Panc1 (cell line): Measurements from ENCODE around the gene LHFPL2. TPM values are rescaled to one million over a fixed set of nuclear protein-coding genes. Genes with fewer than 3 reads are reported as not detected.

ENCODE experiments used
- ATAC-seq: fragments of 200-7000 bp; cut with Tn5 transposase; 2 replicates; pipeline ENCODE4 v1.9.1; 2020; ENCODE audit warnings: mild to moderate bottlenecking, moderate library complexity
- BruUV-seq: library from RNA; stranded (reverse); fragments of 400-500 nt; replicated peaks from 2 replicates; lab custom pipeline; 2021; lab: Mats Ljungman, UMichigan
- CTCF ChIA-PET: fragments of 300-600 bp; sonication (Branson Sonifier 250); formaldehyde crosslinking; loops from one replicate; lab custom pipeline; 2022; ENCODE audit warnings: antibody characterized with exemption; lab: Charles Lee
- POLR2A ChIA-PET: fragments of 300-600 bp; sonication (Branson Sonifier 250); formaldehyde crosslinking; loops from one replicate; lab custom pipeline; 2022; ENCODE audit warnings: antibody characterized with exemption; lab: Charles Lee
- DNase-seq: peaks from one replicate; pipeline ENCODE4 v3.0.0-alpha.2; 2010; ENCODE audit warnings: low read depth, low spot score
- H3K27ac ChIP-seq: 2 replicates; pipeline ENCODE4 v1.5.1; 2011; ENCODE audit warnings: mild to moderate bottlenecking, low read length, inconsistent platforms
- H3K27me3 ChIP-seq: fragments of 200-500 bp; sonication (Bioruptor generic); 2 replicates; pipeline ENCODE4 v1.6.0; 2014; ENCODE audit warnings: low read length, inconsistent platforms; ENCODE audit not compliant: control insufficient read depth, insufficient read depth
- H3K36me3 ChIP-seq: fragments of 200-500 bp; sonication (Bioruptor generic); 2 replicates; pipeline ENCODE4 v1.5.1; 2014; ENCODE audit warnings: inconsistent platforms, mild to moderate bottlenecking, low read length, moderate library complexity; ENCODE audit not compliant: control insufficient read depth, insufficient read depth
- H3K4me1 ChIP-seq: 2 replicates; pipeline ENCODE4 v1.5.1; 2011; ENCODE audit warnings: inconsistent platforms, mild to moderate bottlenecking, low read length, moderate library complexity; ENCODE audit not compliant: control insufficient read depth, insufficient read depth
- H3K4me3 ChIP-seq, 2 experiments: 2 replicates each; pipeline ENCODE4 v1.5.1; 2011 to 2012; ENCODE audit warnings: low read depth in 2 of 2, low read length in 2 of 2, mild to moderate bottlenecking in 2 of 2, inconsistent platforms in 1 of 2, moderate library complexity in 1 of 2
- H3K9me3 ChIP-seq: fragments of 200-500 bp; sonication (Bioruptor generic); 2 replicates; pipeline ENCODE4 v1.5.1; 2014; ENCODE audit warnings: low read depth, mild to moderate bottlenecking, inconsistent platforms, low read length, moderate library complexity; ENCODE audit not compliant: control insufficient read depth, insufficient read depth
- POLR2AphosphoS5 ChIP-seq: IDR thresholded peaks from 2 replicates; pipeline ENCODE4 v1.6.1; 2012; ENCODE audit warnings: mild to moderate bottlenecking, low read depth, low read length, moderate library complexity
- SIN3A ChIP-seq: IDR thresholded peaks from 2 replicates; pipeline ENCODE4 v1.6.1; 2012; ENCODE audit warnings: low read depth, mild to moderate bottlenecking, low read length, moderate library complexity, borderline replicate concordance; ENCODE audit not compliant: insufficient read depth
- TCF7L2 ChIP-seq: IDR thresholded peaks from 2 replicates; pipeline ENCODE4 v1.6.1; 2011; ENCODE audit warnings: mild to moderate bottlenecking, low read depth, low read length, inconsistent platforms
- in situ Hi-C: cut with HindIII; loops from 2 replicates; pipeline ENCODE4 v1.10.0; 2016; ENCODE audit warnings: low sequenced_read_pairs, low pct_unique_long_range_greater_than_20kb
- intact Hi-C: fragments of 100-400 bp; cut with micrococcal nuclease; formaldehyde crosslinking; loops from one replicate; pipeline ENCODE4 v1.10.0; 2022; ENCODE audit not compliant: unreplicated experiment
- total RNA-seq: library from RNA; stranded (reverse); gene quantifications from one replicate; pipeline ENCODE4 v1.2.1, GENCODE V29; 2021; ENCODE audit not compliant: unreplicated experiment
- TF ChIP-seq, protein P1 (sequence below), 2 experiments: IDR thresholded peaks; 2 replicates each; pipeline ENCODE4 v1.6.1; 2011 to 2012; ENCODE audit warnings: low read depth in 2 of 2, control low read depth in 1 of 2, low read length in 1 of 2, mild to moderate bottlenecking in 1 of 2, moderate library complexity in 1 of 2; ENCODE audit not compliant: insufficient read depth in 1 of 2
- TF ChIP-seq, protein P2 (sequence below): fragments of 450-650 bp; IDR thresholded peaks from 2 replicates; pipeline ENCODE4 v1.5.1; 2017; ENCODE audit warnings: mild to moderate bottlenecking

The LHFPL2 gene
- total RNA-seq, 1 experiment from 2014 or later: 25.8 TPM

DNA sequence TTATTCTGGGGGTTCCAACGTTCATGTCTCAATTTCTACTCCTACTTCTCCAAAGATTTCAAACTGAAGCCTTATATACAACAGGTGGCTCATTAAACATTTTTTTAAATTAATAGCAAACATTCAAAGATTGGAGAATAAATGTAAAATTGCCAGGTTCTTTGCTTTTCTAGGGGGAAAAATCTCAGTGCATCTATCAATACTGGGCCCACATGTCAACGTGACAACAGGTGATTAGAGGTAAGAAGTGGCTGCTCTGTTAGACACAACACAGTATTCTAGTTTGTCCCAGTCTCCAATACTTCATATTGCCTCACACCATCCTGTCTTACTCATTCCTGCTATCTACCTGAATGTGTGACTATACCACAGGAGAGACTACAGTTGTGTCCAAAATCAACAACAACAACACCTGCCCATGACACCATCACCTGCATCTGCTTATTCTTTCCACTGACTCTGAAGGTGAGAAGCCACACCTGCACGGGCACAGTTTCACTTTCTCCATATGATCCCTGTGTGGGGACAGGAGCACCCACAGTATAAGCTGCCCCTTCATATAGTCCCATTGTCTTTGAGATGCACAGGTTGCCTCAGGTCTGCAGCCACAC is 110.2 kb downstream of the LHFPL2 start:
- in situ Hi-C loops (no loop called here), intact Hi-C loops (loop anchor here (10.0 kb wide), 2 partner anchors 96 to 346 kb away; no protein-coding TSS in a partner anchor)
- Histone ChIP-seq H3K4me1 (no peaks in the 10 kb centered on the region), H3K4me3 (no peak overlapping the region), H3K36me3 (no peaks in the 10 kb centered on the region), H3K27me3 (no peaks in the 10 kb centered on the region), H3K9me3 (no peaks in the 10 kb centered on the region), H3K27ac (no peak overlapping the region)
- DNase-seq (no peak), ATAC-seq (no peak)
- ChIA-PET CTCF (no interaction called here), POLR2A (no interaction called here)
- no TSS peak for BruUV-seq
- TF ChIP-seq SIN3A (no peak), TCF7L2 (no peak), POLR2AphosphoS5 (no peak)
- TF ChIP-seq, protein P1, sequence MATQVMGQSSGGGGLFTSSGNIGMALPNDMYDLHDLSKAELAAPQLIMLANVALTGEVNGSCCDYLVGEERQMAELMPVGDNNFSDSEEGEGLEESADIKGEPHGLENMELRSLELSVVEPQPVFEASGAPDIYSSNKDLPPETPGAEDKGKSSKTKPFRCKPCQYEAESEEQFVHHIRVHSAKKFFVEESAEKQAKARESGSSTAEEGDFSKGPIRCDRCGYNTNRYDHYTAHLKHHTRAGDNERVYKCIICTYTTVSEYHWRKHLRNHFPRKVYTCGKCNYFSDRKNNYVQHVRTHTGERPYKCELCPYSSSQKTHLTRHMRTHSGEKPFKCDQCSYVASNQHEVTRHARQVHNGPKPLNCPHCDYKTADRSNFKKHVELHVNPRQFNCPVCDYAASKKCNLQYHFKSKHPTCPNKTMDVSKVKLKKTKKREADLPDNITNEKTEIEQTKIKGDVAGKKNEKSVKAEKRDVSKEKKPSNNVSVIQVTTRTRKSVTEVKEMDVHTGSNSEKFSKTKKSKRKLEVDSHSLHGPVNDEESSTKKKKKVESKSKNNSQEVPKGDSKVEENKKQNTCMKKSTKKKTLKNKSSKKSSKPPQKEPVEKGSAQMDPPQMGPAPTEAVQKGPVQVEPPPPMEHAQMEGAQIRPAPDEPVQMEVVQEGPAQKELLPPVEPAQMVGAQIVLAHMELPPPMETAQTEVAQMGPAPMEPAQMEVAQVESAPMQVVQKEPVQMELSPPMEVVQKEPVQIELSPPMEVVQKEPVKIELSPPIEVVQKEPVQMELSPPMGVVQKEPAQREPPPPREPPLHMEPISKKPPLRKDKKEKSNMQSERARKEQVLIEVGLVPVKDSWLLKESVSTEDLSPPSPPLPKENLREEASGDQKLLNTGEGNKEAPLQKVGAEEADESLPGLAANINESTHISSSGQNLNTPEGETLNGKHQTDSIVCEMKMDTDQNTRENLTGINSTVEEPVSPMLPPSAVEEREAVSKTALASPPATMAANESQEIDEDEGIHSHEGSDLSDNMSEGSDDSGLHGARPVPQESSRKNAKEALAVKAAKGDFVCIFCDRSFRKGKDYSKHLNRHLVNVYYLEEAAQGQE (IDR thresholded peaks at IDR 0.05; ENCODE audit: insufficient read depth in 1 of 2, low read depth in 2 of 2, low read length in 1 of 2): no peak
- TF ChIP-seq, protein P2, sequence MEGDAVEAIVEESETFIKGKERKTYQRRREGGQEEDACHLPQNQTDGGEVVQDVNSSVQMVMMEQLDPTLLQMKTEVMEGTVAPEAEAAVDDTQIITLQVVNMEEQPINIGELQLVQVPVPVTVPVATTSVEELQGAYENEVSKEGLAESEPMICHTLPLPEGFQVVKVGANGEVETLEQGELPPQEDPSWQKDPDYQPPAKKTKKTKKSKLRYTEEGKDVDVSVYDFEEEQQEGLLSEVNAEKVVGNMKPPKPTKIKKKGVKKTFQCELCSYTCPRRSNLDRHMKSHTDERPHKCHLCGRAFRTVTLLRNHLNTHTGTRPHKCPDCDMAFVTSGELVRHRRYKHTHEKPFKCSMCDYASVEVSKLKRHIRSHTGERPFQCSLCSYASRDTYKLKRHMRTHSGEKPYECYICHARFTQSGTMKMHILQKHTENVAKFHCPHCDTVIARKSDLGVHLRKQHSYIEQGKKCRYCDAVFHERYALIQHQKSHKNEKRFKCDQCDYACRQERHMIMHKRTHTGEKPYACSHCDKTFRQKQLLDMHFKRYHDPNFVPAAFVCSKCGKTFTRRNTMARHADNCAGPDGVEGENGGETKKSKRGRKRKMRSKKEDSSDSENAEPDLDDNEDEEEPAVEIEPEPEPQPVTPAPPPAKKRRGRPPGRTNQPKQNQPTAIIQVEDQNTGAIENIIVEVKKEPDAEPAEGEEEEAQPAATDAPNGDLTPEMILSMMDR: no peak

DNA sequence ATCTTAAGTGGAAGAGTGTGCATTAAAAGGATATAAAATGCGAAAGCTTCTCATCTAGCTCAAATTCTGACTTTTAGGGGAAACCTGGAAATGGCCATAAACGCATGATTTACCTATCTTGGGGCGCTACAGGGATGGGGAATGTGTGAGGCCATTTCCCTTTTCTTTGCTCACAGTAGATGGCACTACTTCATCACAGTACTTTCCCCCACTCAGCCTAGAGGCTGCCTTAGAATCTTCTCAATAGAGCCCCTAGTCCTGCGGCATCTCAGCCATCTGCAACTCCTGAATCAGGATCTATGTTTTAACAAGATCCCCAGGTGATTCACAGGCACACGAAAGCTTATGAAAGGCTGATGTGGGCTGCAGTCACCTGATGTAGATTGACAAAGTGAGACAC is 110.8 kb downstream of the LHFPL2 start:
- Histone ChIP-seq H3K4me3 (no peak overlapping the region), H3K4me1 (no peaks in the 10 kb centered on the region), H3K27me3 (no peaks in the 10 kb centered on the region), H3K36me3 (no peaks in the 10 kb centered on the region), H3K27ac (no peak overlapping the region), H3K9me3 (no peaks in the 10 kb centered on the region)
- peak; percentile 82 for ATAC-seq
- POLR2A ChIA-PET: no interaction called here
- TF ChIP-seq, protein P1 (IDR thresholded peaks at IDR 0.05; ENCODE audit: insufficient read depth in 1 of 2, low read depth in 2 of 2, low read length in 1 of 2): no peak
- TF ChIP-seq, protein P2: peak; percentile 66
- in situ Hi-C loops: no loop called here
- no TSS peak for BruUV-seq
- DNase-seq: no peak
- CTCF ChIA-PET: no interaction called here
- intact Hi-C loops: loop anchor here (10.0 kb wide), 2 partner anchors 97 to 347 kb away; no protein-coding TSS in a partner anchor
